K562 (cell line): ENCODE data around the gene SEC31A. TPM values are rescaled to one million over a fixed set of nuclear protein-coding genes. Genes with fewer than 3 reads are reported as not detected.

Experiments
- ATAC-seq: fragments of 200-7000 bp; cut with Tn5 transposase; 3 replicates; pipeline ENCODE4 v1.9.1; 2020; ENCODE audit warnings: moderate library complexity
- BruUV-seq: library from RNA; stranded (reverse); fragments of 400-500 nt; replicated peaks from 2 replicates; lab custom pipeline; 2021; lab: Mats Ljungman, UMichigan
- CTCF ChIA-PET: fragments of 300-600 bp; formaldehyde crosslinking; extraction: SDS; loops from one replicate; lab custom pipeline; 2021; ENCODE audit warnings: low intra/inter-chr PET ratio; lab: Yijun Ruan, JAX
- POLR2A ChIA-PET: fragments of 300-600, 350-650 bp; sonication (Branson Sonifier 250); formaldehyde crosslinking; extraction: SDS; loops from one replicate; lab custom pipeline; 2021; ENCODE audit warnings: antibody characterized with exemption, inconsistent platforms; lab: Yijun Ruan, JAX
- DNase-seq, 4 experiments: peaks; one replicate each; pipeline versions ENCODE4 v3.0.0 to v3.0.0-alpha.2; 2011 to 2018; ENCODE audit warnings: low spot score in 3 of 4, mixed read lengths in 3 of 4; ENCODE audit errors: extremely low read depth in 1 of 4
- FAIRE-seq: peaks from 2 replicates; lab custom pipeline; 2011; peaks lifted over from hg19 to GRCh38; lab: Jason Lieb, UNC
- H2AFZ ChIP-seq: 2 replicates; pipeline ENCODE4 v1.6.0; 2011; ENCODE audit warnings: low read depth, low read length, control low read depth, inconsistent platforms
- H3K27ac ChIP-seq: fragments of 200-600 bp; 3 replicates; pipeline ENCODE4 v1.8.0; 2011; ENCODE audit warnings: low read depth, mild to moderate bottlenecking, control low read depth, inconsistent platforms, low read length, moderate library complexity, mixed read lengths; ENCODE audit errors: extremely low read depth
- H3K27me3 ChIP-seq, 2 experiments: fragments of 300-600 bp in 1 of 2; 2 replicates in 1 of 2; 3 replicates in 1 of 2; pipeline versions ENCODE4 v1.6.0 to v1.8.0; 2011; ENCODE audit warnings: inconsistent platforms in 2 of 2, low read length in 2 of 2, mild to moderate bottlenecking in 1 of 2, mixed read lengths in 1 of 2, moderate library complexity in 1 of 2; ENCODE audit not compliant: control insufficient read depth in 2 of 2, insufficient read depth in 2 of 2
- H3K36me3 ChIP-seq: fragments of 300-600 bp; 3 replicates; pipeline ENCODE4 v1.8.0; 2011; ENCODE audit warnings: mild to moderate bottlenecking, low read length, inconsistent platforms; ENCODE audit not compliant: control insufficient read depth, insufficient read depth
- H3K4me1 ChIP-seq, 2 experiments: fragments of 200-600 bp in 1 of 2; replicated peaks in 1 of 2; 2 replicates in 1 of 2; 3 replicates in 1 of 2; pipeline versions ENCODE4 v1.5.1 to v1.8.0; 2011; ENCODE audit warnings: inconsistent platforms in 2 of 2, low read length in 2 of 2, mild to moderate bottlenecking in 1 of 2, mixed read lengths in 1 of 2, moderate library complexity in 1 of 2; ENCODE audit not compliant: control insufficient read depth in 2 of 2, insufficient read depth in 2 of 2
- H3K4me2 ChIP-seq: 2 replicates; pipeline ENCODE4 v1.6.1; 2011; ENCODE audit warnings: low read length, control low read depth, inconsistent platforms, mixed read lengths; ENCODE audit not compliant: insufficient read depth
- H3K4me3 ChIP-seq: fragments of 200-600 bp; sonication (generic), shearing (Covaris generic); 2 replicates; pipeline ENCODE4 v1.5.1; 2016; ENCODE audit warnings: control low read depth, inconsistent platforms
- H3K79me2 ChIP-seq: fragments of 200-600 bp; 3 replicates; pipeline ENCODE4 v1.8.0; 2011; ENCODE audit warnings: low read length, inconsistent platforms; ENCODE audit not compliant: control insufficient read depth, insufficient read depth
- H3K9ac ChIP-seq, 2 experiments: 2 replicates each; pipeline versions ENCODE4 v1.6.0 to v1.6.1; 2011; ENCODE audit warnings: low read depth in 2 of 2, low read length in 2 of 2, control low read depth in 1 of 2, inconsistent platforms in 1 of 2, mild to moderate bottlenecking in 1 of 2, mixed read lengths in 1 of 2; ENCODE audit not compliant: insufficient read depth in 1 of 2
- H3K9me1 ChIP-seq: one replicate; pipeline ENCODE4 v1.6.0; 2011; ENCODE audit warnings: inconsistent platforms, mild to moderate bottlenecking, low read length, moderate library complexity; ENCODE audit not compliant: control insufficient read depth, insufficient read depth
- H3K9me3 ChIP-seq: replicated peaks from 2 replicates; pipeline ENCODE4 v1.5.1; 2011; ENCODE audit warnings: low read depth, low read length, inconsistent platforms; ENCODE audit not compliant: control insufficient read depth, insufficient read depth
- H4K20me1 ChIP-seq: replicated peaks from 2 replicates; pipeline ENCODE4 v1.6.1; 2011; ENCODE audit warnings: low read length, inconsistent platforms, mixed read lengths; ENCODE audit not compliant: control insufficient read depth, insufficient read depth
- FOXJ2 ChIP-seq: fragments of 200-800 bp; sonication (Bioruptor generic); IDR thresholded peaks from 2 replicates; pipeline ENCODE4 v1.6.1; 2016; ENCODE audit warnings: missing genetic modification characterization, missing compliant biosample characterization
- GATAD2A ChIP-seq: fragments of 450-650 bp; IDR thresholded peaks from 2 replicates; pipeline ENCODE4 v1.6.1; 2017
- HDAC3 ChIP-seq: fragments of 450-650 bp; IDR thresholded peaks from 2 replicates; pipeline ENCODE4 v1.6.1; 2018; ENCODE audit warnings: borderline replicate concordance, mild to moderate bottlenecking, moderate library complexity; ENCODE audit not compliant: partially characterized antibody
- HMBOX1 ChIP-seq: sonication (generic); IDR thresholded peaks from 2 replicates; pipeline ENCODE4 v1.6.1; 2016
- ILK ChIP-seq: fragments of 450-650 bp; IDR thresholded peaks from 2 replicates; pipeline ENCODE4 v1.6.1; 2016; ENCODE audit warnings: missing genetic modification characterization, low read depth, mild to moderate bottlenecking, missing compliant biosample characterization, moderate library complexity, borderline replicate concordance
- NFATC3 ChIP-seq: fragments of 450-650 bp; IDR thresholded peaks from 2 replicates; pipeline ENCODE4 v1.6.1; 2017; ENCODE audit warnings: mild to moderate bottlenecking
- POLR2AphosphoS2 ChIP-seq: IDR thresholded peaks from 2 replicates; pipeline ENCODE4 v1.6.1; 2012; ENCODE audit warnings: low read length, improper control_type of control experiment
- RBFOX2 ChIP-seq: fragments of 200-400 bp; formaldehyde crosslinking; IDR thresholded peaks from 2 replicates; pipeline ENCODE4 v1.6.1; 2017; ENCODE audit warnings: low read depth, mild to moderate bottlenecking, low read length, moderate library complexity
- RHOXF2B ChIP-seq: fragments of 250-450 bp; sonication (Bioruptor Pico); conservative IDR thresholded peaks from 2 replicates; pipeline ENCODE4 v1.5.1; 2021
- TEAD4 ChIP-seq, 2 experiments: sonication (generic) in 1 of 2; formaldehyde crosslinking in 1 of 2; IDR thresholded peaks; 2 replicates each; pipeline versions ENCODE4 v1.6.1 to v1.8.0; 2012 to 2022; ENCODE audit warnings: borderline replicate concordance in 1 of 2, inconsistent platforms in 1 of 2, low read length in 1 of 2, mild to moderate bottlenecking in 1 of 2, missing genetic modification reagents in 1 of 2
- ZNF3 ChIP-seq: fragments of 250-450 bp; sonication (Bioruptor Pico); IDR thresholded peaks from 2 replicates; pipeline ENCODE4 v1.5.0; 2021; ENCODE audit warnings: mild to moderate bottlenecking, moderate library complexity
- ZNF584 ChIP-seq: fragments of 200-800 bp; sonication (Bioruptor generic); IDR thresholded peaks from 2 replicates; pipeline ENCODE4 v1.6.1; 2016; ENCODE audit warnings: low read depth, mild to moderate bottlenecking, missing genetic modification characterization, missing compliant biosample characterization
- ZNF766 ChIP-seq: fragments of 200-800 bp; sonication (Bioruptor generic); conservative IDR thresholded peaks from 2 replicates; pipeline ENCODE4 v1.6.1; 2016; ENCODE audit warnings: missing genetic modification characterization, missing compliant biosample characterization
- WGBS: fragments of 100-300 bp; shearing (Covaris generic); methylation state at CpG from one replicate; pipeline ENCODE4 v1.1.6; 2016; ENCODE audit warnings: low coverage, mixed read lengths; ENCODE audit not compliant: insufficient coverage; ENCODE audit errors: missing lambda C conversion rate; 5-methylcytosine and 5-hydroxymethylcytosine counted together
- in situ Hi-C: fragments of 300-500 bp; cut with MboI; formaldehyde crosslinking; loops from 4 replicates; pipeline ENCODE4 v1.15.0; 2018; ENCODE audit warnings: inconsistent platforms, mixed read lengths
- intact Hi-C: fragments of 100-400 bp; cut with micrococcal nuclease; formaldehyde crosslinking; loops from 2 replicates; pipeline ENCODE4 v1.14.2; 2022
- polyA plus RNA-seq, 8 experiments: library from polyadenylated mRNA; depleted of rRNA in 4 of 8; stranded (reverse) in 5 of 8; unstranded in 3 of 8; fragments of >200 nt; fragmentation: Nextera tagmentation in 2 of 8; fragmentation: Illumina TruSeq in 1 of 8; extraction: Ambion mirVana in 2 of 8; extraction: Trizol in 1 of 8; gene quantifications; 2 replicates each; pipeline versions ENCODE4 v1.2.1 to v1.2.3, GENCODE V29; 2011 to 2014; ENCODE audit warnings: inconsistent platforms in 1 of 8, missing spikeins in 1 of 8
- total RNA-seq, 7 experiments: library from RNA; depleted of rRNA in 6 of 7; stranded (reverse); fragments of >200 nt in 6 of 7; fragmentation: Illumina TruSeq in 2 of 7; extraction: Trizol in 2 of 7; gene quantifications; 2 replicates each; pipeline versions ENCODE4 v1.2.1 to v1.2.3, GENCODE V29; 2011 to 2021; ENCODE audit warnings: low replicate concordance in 1 of 7

SEC31A gene
- total and polyA plus RNA-seq, 9 of the 15 experiments (the other 6 are each of a cell fraction or from before 2014, with no cell fraction given), result 78.9 to 241 (median 173) TPM

- peak overlapping the region; percentile 96 for H3K4me3 ChIP-seq
- peaks cover 51% of the 10 kb centered on the region for H3K36me3 ChIP-seq
- peak overlapping the region in 1 of 2 experiments; percentile 99; a peak in 2 of 4 replicates for H3K9ac ChIP-seq
- no peaks in the 10 kb centered on the region for H3K9me3 ChIP-seq
- no peaks in the 10 kb centered on the region for H3K9me1 ChIP-seq
- peak overlapping the region; percentile 97 for H3K27ac ChIP-seq
- no TSS peak for BruUV-seq
- H3K27me3 ChIP-seq, result no peaks in the 10 kb centered on the region
- ChIA-PET CTCF (no interaction called here), POLR2A (interaction anchor here (0.7 to 3.9 kb wide), 5 partner anchors 8 to 326 kb away, joined by 3 to 39 read pairs (median 3); partner anchors contain the start of genes COPS4 and THAP9)
- TF ChIP-seq RHOXF2B (no peak), HDAC3 (peak; percentile 20), ZNF766 (0 out of 2 replicates have a peak, but pooled peaks have one; percentile 13), TEAD4 (IDR thresholded peaks at IDR 0.05; ENCODE audit: low read length) (0 out of 2 replicates have a peak, but pooled peaks have one; percentile 10), TEAD4 (CRISPR knock-in tag; IDR thresholded peaks at IDR 0.05; ENCODE audit: borderline replicate concordance) (no peak), ZNF584 (CRISPR knock-in tag) (no peak), POLR2AphosphoS2 (peak; percentile 78), NFATC3 (peak; percentile 55; the same call in 1 of the 2 replicates), GATAD2A (no peak), ZNF3 (CRISPR knock-in tag) (peak; percentile 25; the same call in 1 of the 2 replicates), RBFOX2 (no peak), ILK (tag) (no peak), FOXJ2 (tag) (0 out of 2 replicates have a peak, but pooled peaks have one; percentile 23), HMBOX1 (peak; percentile 5)
- FAIRE-seq, result peak; percentile 23
- ATAC-seq, result peak; percentile 11
- H2AFZ ChIP-seq, result peak overlapping the region; percentile 95
- peaks cover 6 to 15% of the 10 kb centered on the region in 2 experiments; a peak in 4 of 5 replicates for H3K4me1 ChIP-seq
- 0 out of 2 replicates have a peak, but pooled peaks cover 2% of the 10 kb centered on the region for H4K20me1 ChIP-seq
- H3K4me2 ChIP-seq, result peak overlapping the region; percentile 92
- in situ Hi-C loops (no loop called here), intact Hi-C loops (no loop called here)
- 8% methylated on average over 7 of the region's 7 CpGs for WGBS
- no peak for DNase-seq
- H3K79me2 ChIP-seq, result peaks cover 78% of the 10 kb centered on the region
These were observed 934 bp upstream of the SEC31A start for GRCh38 chr4:82891707-82892466.
